ENCODE data around the gene PRSS57. TPM values are rescaled to one million over a fixed set of nuclear protein-coding genes. Genes with fewer than 3 reads are reported as not detected.
"Not testable (repeated sequence)": the region's sequence is repeated elsewhere in the genome, so short reads cannot be mapped to it uniquely, and the experiment has no call there.

Gene PRSS57
- total RNA-seq, result not detected in 2 replicates

GRCh38 chr19:695352-695949 is at the start of gene PRSS57:
Gene PRSS57, minus strand, starts transcription at chr19:695452. Its CDS starts 22 bp downstream, at chr19:695430.
- intact Hi-C loops (cut with micrococcal nuclease), result no loop called here

GRCh38 chr19:743168-743687 is 48.0 kb upstream of the PRSS57 start:
- intact Hi-C loops (cut with micrococcal nuclease), result no loop called here

GRCh38 chr19:742540-743075 is 47.4 kb upstream of the PRSS57 start:
- intact Hi-C loops (cut with micrococcal nuclease), result no loop called here

- intact Hi-C loops (cut with micrococcal nuclease), result no loop called here
Observed at GRCh38 chr19:741506-742131, 46.4 kb upstream of the PRSS57 start.

- intact Hi-C loops (cut with micrococcal nuclease), result not testable (repeated sequence)
Observed at GRCh38 chr19:740816-741505, 45.7 kb upstream of the PRSS57 start.

GRCh38 chr19:739998-740715 is 44.9 kb upstream of the PRSS57 start:
- intact Hi-C loops (cut with micrococcal nuclease), result no loop called here

- intact Hi-C loops (cut with micrococcal nuclease), result no loop called here
Observed at GRCh38 chr19:738509-739128, 43.4 kb upstream of the PRSS57 start.

GRCh38 chr19:737591-738093 is 42.4 kb upstream of the PRSS57 start:
- intact Hi-C loops (cut with micrococcal nuclease), result no loop called here

- intact Hi-C loops (cut with micrococcal nuclease), result no loop called here
Observed at GRCh38 chr19:736125-736524, 40.9 kb upstream of the PRSS57 start.

- intact Hi-C loops (cut with micrococcal nuclease), result loop anchor here (1.0 to 5.0 kb wide), 2 partner anchors 69 to 147 kb away; partner anchors contain the start of gene HCN2
Observed at GRCh38 chr19:734716-735115, 39.5 kb upstream of the PRSS57 start.

GRCh38 chr19:732148-733069 is 37.2 kb upstream of the PRSS57 start:
- intact Hi-C loops (cut with micrococcal nuclease), result loop anchor here (5.0 kb wide), 1 partner anchor 145 kb away; the partner anchor contains the start of gene HCN2

GRCh38 chr19:731000-731399 is 35.7 kb upstream of the PRSS57 start:
- intact Hi-C loops (cut with micrococcal nuclease), result loop anchor here (5.0 kb wide), 1 partner anchor 144 kb away; the partner anchor contains the start of gene HCN2

GRCh38 chr19:729965-730668 is 34.9 kb upstream of the PRSS57 start:
- intact Hi-C loops (cut with micrococcal nuclease), result loop anchor here (5.0 kb wide), 1 partner anchor 143 kb away; the partner anchor contains the start of gene HCN2

- intact Hi-C loops (cut with micrococcal nuclease), result not testable (repeated sequence)
Observed at GRCh38 chr19:729564-729963, 34.3 kb upstream of the PRSS57 start.

GRCh38 chr19:728011-728410 is 32.8 kb upstream of the PRSS57 start:
- intact Hi-C loops (cut with micrococcal nuclease), result no loop called here

GRCh38 chr19:726993-727956 is 32.0 kb upstream of the PRSS57 start:
- intact Hi-C loops (cut with micrococcal nuclease), result no loop called here

- intact Hi-C loops (cut with micrococcal nuclease), result no loop called here
Observed at GRCh38 chr19:725461-726089, 30.3 kb upstream of the PRSS57 start.

Measured in T-helper 2 cell treated with Interferon-gamma antibody and Interleukin-4, amounts not matched to agents 100 ng/mL and 5 ng/mL, for 36 hours (primary cell).